ENCODE results near the gene C2orf69.

Gene C2orf69

GRCh38 chr2:199914372-199914958 lies 3.4 kb downstream of the C2orf69 start:
- H3K4me3 ChIP-seq (ENCODE audit: low read length), result no peak overlapping the region
- DNase-seq (ENCODE audit: low read depth), result peak; percentile 32
- TF ChIP-seq, protein P1, sequence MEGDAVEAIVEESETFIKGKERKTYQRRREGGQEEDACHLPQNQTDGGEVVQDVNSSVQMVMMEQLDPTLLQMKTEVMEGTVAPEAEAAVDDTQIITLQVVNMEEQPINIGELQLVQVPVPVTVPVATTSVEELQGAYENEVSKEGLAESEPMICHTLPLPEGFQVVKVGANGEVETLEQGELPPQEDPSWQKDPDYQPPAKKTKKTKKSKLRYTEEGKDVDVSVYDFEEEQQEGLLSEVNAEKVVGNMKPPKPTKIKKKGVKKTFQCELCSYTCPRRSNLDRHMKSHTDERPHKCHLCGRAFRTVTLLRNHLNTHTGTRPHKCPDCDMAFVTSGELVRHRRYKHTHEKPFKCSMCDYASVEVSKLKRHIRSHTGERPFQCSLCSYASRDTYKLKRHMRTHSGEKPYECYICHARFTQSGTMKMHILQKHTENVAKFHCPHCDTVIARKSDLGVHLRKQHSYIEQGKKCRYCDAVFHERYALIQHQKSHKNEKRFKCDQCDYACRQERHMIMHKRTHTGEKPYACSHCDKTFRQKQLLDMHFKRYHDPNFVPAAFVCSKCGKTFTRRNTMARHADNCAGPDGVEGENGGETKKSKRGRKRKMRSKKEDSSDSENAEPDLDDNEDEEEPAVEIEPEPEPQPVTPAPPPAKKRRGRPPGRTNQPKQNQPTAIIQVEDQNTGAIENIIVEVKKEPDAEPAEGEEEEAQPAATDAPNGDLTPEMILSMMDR (IDR thresholded peaks at IDR 0.05; ENCODE audit: insufficient read depth, low read depth, low read length, missing control alignments), result no peak

DNA sequence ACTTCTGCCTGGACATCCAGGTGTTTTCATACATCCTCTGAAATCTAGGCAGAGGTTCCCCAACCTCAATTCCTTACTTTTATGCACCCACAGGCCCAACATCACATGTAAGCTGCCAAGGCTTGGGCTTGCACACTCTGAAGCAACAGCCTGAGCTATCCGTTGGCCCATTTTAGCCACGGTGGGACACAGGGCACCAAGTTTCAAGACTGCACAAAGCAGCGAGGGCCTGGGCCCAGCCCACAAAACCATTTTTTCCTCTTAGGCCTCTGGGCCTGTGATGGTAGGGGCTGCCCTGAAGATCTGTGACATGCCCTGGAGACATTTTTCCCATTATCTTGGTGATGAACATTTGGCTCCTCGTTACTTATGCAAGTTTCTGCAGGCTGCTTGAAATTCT lies 5.9 kb downstream of the C2orf69 start:
- H3K4me3 ChIP-seq (ENCODE audit: low read length), result no peak overlapping the region
- DNase-seq (ENCODE audit: low read depth), result no peak
- TF ChIP-seq, protein P1 (IDR thresholded peaks at IDR 0.05; ENCODE audit: insufficient read depth, low read depth, low read length, missing control alignments), result no peak

DNA sequence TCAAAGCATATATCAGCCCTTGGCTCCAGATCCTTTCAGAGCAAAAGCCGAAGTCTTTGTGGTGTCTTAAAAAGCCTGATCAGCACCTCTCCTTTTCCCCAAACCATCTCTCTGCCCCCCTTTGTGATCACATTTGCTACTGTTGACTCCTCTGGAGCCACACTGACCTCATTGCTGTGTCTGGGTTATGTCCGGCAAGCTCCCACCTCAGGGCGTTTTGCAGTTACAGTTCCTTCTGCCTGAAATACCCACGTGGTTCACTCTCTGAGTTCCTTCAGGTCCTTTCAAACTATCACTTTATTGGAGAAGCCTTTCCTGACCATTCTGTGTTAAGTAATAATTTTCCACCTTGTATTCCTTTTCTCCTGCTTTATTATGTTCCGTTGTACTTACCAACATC lies 11.8 kb downstream of the C2orf69 start:
- peak; percentile 5 for DNase-seq (ENCODE audit: low read depth)
- TF ChIP-seq, protein P1 (IDR thresholded peaks at IDR 0.05; ENCODE audit: insufficient read depth, low read depth, low read length, missing control alignments), result no peak
- H3K4me3 ChIP-seq (ENCODE audit: low read length), result no peak overlapping the region

- TF ChIP-seq, protein P1 (IDR thresholded peaks at IDR 0.05; ENCODE audit: insufficient read depth, low read depth, low read length, missing control alignments), result no peak
- no peak overlapping the region for H3K4me3 ChIP-seq (ENCODE audit: low read length)
- no peak for DNase-seq (ENCODE audit: low read depth)
Measured at GRCh38 chr2:199923924-199924323, 12.8 kb downstream of the C2orf69 start.

DNA sequence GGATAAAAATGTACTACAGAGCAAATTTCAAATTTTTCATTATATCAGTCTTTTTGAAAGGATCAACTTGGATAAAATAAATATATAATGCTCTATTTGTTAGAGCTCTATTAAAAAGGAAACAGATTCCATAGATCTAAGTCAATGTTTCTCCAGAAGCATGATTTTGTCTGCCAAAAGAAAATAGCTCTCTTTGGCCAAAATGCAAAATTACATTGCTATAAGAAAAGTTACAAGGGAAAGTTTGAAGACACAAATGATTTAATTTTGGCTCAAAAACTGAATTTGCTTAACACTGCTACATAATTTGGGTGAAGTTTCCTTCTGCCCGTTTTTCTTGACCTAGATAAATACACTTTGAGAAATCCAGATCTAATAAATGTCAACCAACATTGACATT lies 15.7 kb downstream of the C2orf69 start:
- TF ChIP-seq, protein P1 (IDR thresholded peaks at IDR 0.05; ENCODE audit: insufficient read depth, low read depth, low read length, missing control alignments), result no peak
- DNase-seq (ENCODE audit: low read depth), result no peak
- no peak overlapping the region for H3K4me3 ChIP-seq (ENCODE audit: low read length)

- no peak for DNase-seq (ENCODE audit: low read depth)
- no peak overlapping the region for H3K4me3 ChIP-seq (ENCODE audit: low read length)
- TF ChIP-seq, protein P1 (IDR thresholded peaks at IDR 0.05; ENCODE audit: insufficient read depth, low read depth, low read length, missing control alignments), result no peak
Measured at GRCh38 chr2:199928226-199928625, 17.1 kb downstream of the C2orf69 start.

- H3K4me3 ChIP-seq (ENCODE audit: low read length), result no peak overlapping the region
- no peak for DNase-seq (ENCODE audit: low read depth)
- TF ChIP-seq, protein P1 (IDR thresholded peaks at IDR 0.05; ENCODE audit: insufficient read depth, low read depth, low read length, missing control alignments), result no peak
Measured at GRCh38 chr2:199928626-199929025, 17.5 kb downstream of the C2orf69 start.
